ENCODE measurements around the gene FMN2. TPM values are rescaled to one million over a fixed set of nuclear protein-coding genes. Genes with fewer than 3 reads are reported as not detected.

Gene FMN2
- total RNA-seq, 1 experiment from 2014 or later, result 0.59 TPM

GRCh38 chr1:240122639-240123613 is 31.2 kb downstream of the FMN2 start:
- Mint-ChIP-seq H3K27me3 (ENCODE audit: low read depth) (no peaks in the 10 kb centered on the region), H3K9me3 (no peaks in the 10 kb centered on the region), H3K4me1 (peaks cover 0 to 3% of the 10 kb centered on the region in 2 experiments; a peak in 2 of 4 replicates), H3K36me3 (ENCODE audit: insufficient read depth in 1 of 3, low read depth in 3 of 3) (no peaks in the 10 kb centered on the region), H3K4me3 (no peak overlapping the region), H3K27ac (no peak overlapping the region)
- no peak overlapping the region for H3K4ac ChIP-seq (ENCODE audit: low read depth, low read length)
- H3K79me2 ChIP-seq (ENCODE audit: insufficient read depth, low read length), result no peaks in the 10 kb centered on the region
- no peaks in the 10 kb centered on the region for H4K20me1 ChIP-seq (ENCODE audit: control insufficient read depth, insufficient read depth, insufficient read length)
- H3T11ph ChIP-seq (ENCODE audit: low read length), result no peak overlapping the region
- H4K5ac ChIP-seq (ENCODE audit: insufficient read length, low read depth, low read length), result no peak overlapping the region
- no peak overlapping the region for H2BK20ac ChIP-seq (ENCODE audit: low read depth, low read length, poor library complexity, severe bottlenecking)
- no peaks in the 10 kb centered on the region for H3K27me3 ChIP-seq (ENCODE audit: insufficient read depth, low read length)
- H2BK5ac ChIP-seq (ENCODE audit: insufficient read length, low read length), result no peak overlapping the region
- no CpG with 5 or more reads among the region's 20 CpGs for WGBS (ENCODE audit: extremely low coverage, insufficient read length, low lambda C conversion rate)
- no peak overlapping the region for H2BK120ac ChIP-seq (ENCODE audit: low read depth, low read length, poor library complexity, severe bottlenecking)
- no peak overlapping the region for H2AFZ ChIP-seq (ENCODE audit: low read length)
- H3K18ac ChIP-seq (ENCODE audit: insufficient read length, low read depth, low read length), result no peak overlapping the region
- no peak overlapping the region for H3K23ac ChIP-seq (ENCODE audit: insufficient read length, low read depth, low read length)
- no peak overlapping the region for H3K4me2 ChIP-seq (ENCODE audit: insufficient read depth, insufficient read length, low read length)
- H2BK15ac ChIP-seq (ENCODE audit: low read depth, low read length), result no peak overlapping the region
- no peak overlapping the region for H2AK5ac ChIP-seq (ENCODE audit: insufficient read length, low read length)
- no peak overlapping the region for H4K91ac ChIP-seq (ENCODE audit: insufficient read length, low read depth, low read length)
- no peaks in the 10 kb centered on the region for H3K23me2 ChIP-seq (ENCODE audit: insufficient read length, low read depth, low read length, poor library complexity, severe bottlenecking)
- H3K79me1 ChIP-seq (ENCODE audit: insufficient read depth, low read depth, low read length, poor library complexity, severe bottlenecking), result no peaks in the 10 kb centered on the region
- no peak overlapping the region for H3K56ac ChIP-seq (ENCODE audit: insufficient read length, low read depth, low read length)
- no peak overlapping the region for H4K8ac ChIP-seq (replicated peaks; ENCODE audit: insufficient read length, low read depth, low read length)
- no peak overlapping the region for H3K27ac ChIP-seq (ENCODE audit: insufficient read length, low read depth, low read length)
- H3K9me3 ChIP-seq (ENCODE audit: control insufficient read depth, low read depth, low read length), result no peaks in the 10 kb centered on the region
- H3K9ac ChIP-seq (ENCODE audit: extremely low read depth, insufficient read length, low read length), result no peak overlapping the region
- DNase-seq, result no peak
- TF ChIP-seq CTCF (conservative IDR thresholded peaks at IDR 0.05), result no peak
- H2BK12ac ChIP-seq (ENCODE audit: insufficient read length, low read depth, low read length), result no peak overlapping the region
- no peaks in the 10 kb centered on the region for H3K4me1 ChIP-seq (ENCODE audit: insufficient read depth, low read length)
- H3K14ac ChIP-seq (ENCODE audit: insufficient read depth, low read length), result no peak overlapping the region
